ENCODE measurements around the gene NFIB. TPM values are rescaled to one million over a fixed set of nuclear protein-coding genes. Genes with fewer than 3 reads are reported as not detected.

NFIB gene
- total RNA-seq, 1 experiment from 2014 or later: 14.3 TPM

GRCh38 chr9:14168381-14168780, 145.6 kb downstream of the NFIB start:
- no peaks in the 10 kb centered on the region for H3K4me1 ChIP-seq (ENCODE audit: insufficient read depth, low read length)
- no peak overlapping the region for H2BK12ac ChIP-seq (ENCODE audit: insufficient read length, low read depth, low read length)
- no peak overlapping the region for H4K5ac ChIP-seq (ENCODE audit: insufficient read length, low read depth, low read length)
- no peak overlapping the region for H2AFZ ChIP-seq (ENCODE audit: low read length)
- Mint-ChIP-seq H3K4me3 (no peak overlapping the region), H3K27ac (no peak overlapping the region), H3K4me1 (no peaks in the 10 kb centered on the region), H3K27me3 (ENCODE audit: low read depth) (no peaks in the 10 kb centered on the region), H3K9me3 (no peaks in the 10 kb centered on the region), H3K36me3 (ENCODE audit: insufficient read depth in 1 of 3, low read depth in 3 of 3) (no peaks in the 10 kb centered on the region)
- no peak overlapping the region for H3K4ac ChIP-seq (ENCODE audit: low read depth, low read length)
- no peak overlapping the region for H3K4me2 ChIP-seq (ENCODE audit: insufficient read depth, insufficient read length, low read length)
- WGBS (ENCODE audit: extremely low coverage, insufficient read length, low lambda C conversion rate): no CpG with 5 or more reads among the region's 5 CpGs
- H3K9ac ChIP-seq (ENCODE audit: extremely low read depth, insufficient read length, low read length): no peak overlapping the region
- no peak overlapping the region for H4K8ac ChIP-seq (replicated peaks; ENCODE audit: insufficient read length, low read depth, low read length)
- H4K20me1 ChIP-seq (ENCODE audit: control insufficient read depth, insufficient read depth, insufficient read length): no peaks in the 10 kb centered on the region
- H2BK120ac ChIP-seq (ENCODE audit: low read depth, low read length, poor library complexity, severe bottlenecking): no peak overlapping the region
- no peak overlapping the region for H3T11ph ChIP-seq (ENCODE audit: low read length)
- H2BK5ac ChIP-seq (ENCODE audit: insufficient read length, low read length): no peak overlapping the region
- H3K27ac ChIP-seq (ENCODE audit: insufficient read length, low read depth, low read length): no peak overlapping the region
- H3K23ac ChIP-seq (ENCODE audit: insufficient read length, low read depth, low read length): no peak overlapping the region
- no peaks in the 10 kb centered on the region for H3K79me2 ChIP-seq (ENCODE audit: insufficient read depth, low read length)
- H3K18ac ChIP-seq (ENCODE audit: insufficient read length, low read depth, low read length): no peak overlapping the region
- H2BK15ac ChIP-seq (ENCODE audit: low read depth, low read length): no peak overlapping the region
- no peak for DNase-seq
- no peaks in the 10 kb centered on the region for H3K23me2 ChIP-seq (ENCODE audit: insufficient read length, low read depth, low read length, poor library complexity, severe bottlenecking)
- H4K91ac ChIP-seq (ENCODE audit: insufficient read length, low read depth, low read length): no peak overlapping the region
- H3K56ac ChIP-seq (ENCODE audit: insufficient read length, low read depth, low read length): no peak overlapping the region
- no peaks in the 10 kb centered on the region for H3K79me1 ChIP-seq (ENCODE audit: insufficient read depth, low read depth, low read length, poor library complexity, severe bottlenecking)
- H3K27me3 ChIP-seq (ENCODE audit: insufficient read depth, low read length): no peaks in the 10 kb centered on the region
- no peak overlapping the region for H2AK5ac ChIP-seq (ENCODE audit: insufficient read length, low read length)
- TF ChIP-seq, protein P1, sequence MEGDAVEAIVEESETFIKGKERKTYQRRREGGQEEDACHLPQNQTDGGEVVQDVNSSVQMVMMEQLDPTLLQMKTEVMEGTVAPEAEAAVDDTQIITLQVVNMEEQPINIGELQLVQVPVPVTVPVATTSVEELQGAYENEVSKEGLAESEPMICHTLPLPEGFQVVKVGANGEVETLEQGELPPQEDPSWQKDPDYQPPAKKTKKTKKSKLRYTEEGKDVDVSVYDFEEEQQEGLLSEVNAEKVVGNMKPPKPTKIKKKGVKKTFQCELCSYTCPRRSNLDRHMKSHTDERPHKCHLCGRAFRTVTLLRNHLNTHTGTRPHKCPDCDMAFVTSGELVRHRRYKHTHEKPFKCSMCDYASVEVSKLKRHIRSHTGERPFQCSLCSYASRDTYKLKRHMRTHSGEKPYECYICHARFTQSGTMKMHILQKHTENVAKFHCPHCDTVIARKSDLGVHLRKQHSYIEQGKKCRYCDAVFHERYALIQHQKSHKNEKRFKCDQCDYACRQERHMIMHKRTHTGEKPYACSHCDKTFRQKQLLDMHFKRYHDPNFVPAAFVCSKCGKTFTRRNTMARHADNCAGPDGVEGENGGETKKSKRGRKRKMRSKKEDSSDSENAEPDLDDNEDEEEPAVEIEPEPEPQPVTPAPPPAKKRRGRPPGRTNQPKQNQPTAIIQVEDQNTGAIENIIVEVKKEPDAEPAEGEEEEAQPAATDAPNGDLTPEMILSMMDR (conservative IDR thresholded peaks at IDR 0.05): no peak
- H3K14ac ChIP-seq (ENCODE audit: insufficient read depth, low read length): no peak overlapping the region
- H3K9me3 ChIP-seq (ENCODE audit: control insufficient read depth, low read depth, low read length): no peaks in the 10 kb centered on the region
- H2BK20ac ChIP-seq (ENCODE audit: low read depth, low read length, poor library complexity, severe bottlenecking): no peak overlapping the region

All from H9 (cell line).